IPS-NIHi11 (cell line): Measurements from ENCODE around the gene RNF40.
"Not testable (repeated sequence)": the region's sequence is repeated elsewhere in the genome, so short reads cannot be mapped to it uniquely, and the experiment has no call there.

Experiments used
- DNase-seq: peaks from one replicate; pipeline ENCODE4 v3.0.0; 2012; ENCODE audit warnings: mixed read lengths, low spot score

The RNF40 gene

DNA sequence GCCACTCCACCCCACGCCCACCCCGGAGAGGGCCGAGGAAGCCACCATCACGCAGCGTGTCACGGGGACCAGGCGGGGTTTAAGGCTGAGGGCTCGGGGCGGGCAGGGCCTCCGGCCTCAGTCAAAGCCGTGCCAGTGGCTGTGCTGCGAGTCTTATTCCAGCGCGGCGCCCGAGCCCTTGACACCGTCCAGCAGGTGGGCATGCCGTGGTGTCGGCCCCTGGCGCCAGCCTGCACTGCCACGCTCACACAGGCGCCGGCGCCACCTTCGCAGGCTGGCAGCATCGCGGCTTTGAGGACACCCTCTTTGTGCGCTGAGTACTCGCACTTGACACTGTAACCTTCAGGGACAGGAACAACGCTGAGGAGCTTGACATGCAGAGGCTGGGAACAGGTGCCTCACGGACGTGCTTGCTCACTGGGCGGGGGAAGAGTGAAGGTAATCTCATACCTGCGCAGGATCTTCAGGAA, 58.9 kb downstream of the RNF40 start:
- DNase-seq, result no peak

DNA sequence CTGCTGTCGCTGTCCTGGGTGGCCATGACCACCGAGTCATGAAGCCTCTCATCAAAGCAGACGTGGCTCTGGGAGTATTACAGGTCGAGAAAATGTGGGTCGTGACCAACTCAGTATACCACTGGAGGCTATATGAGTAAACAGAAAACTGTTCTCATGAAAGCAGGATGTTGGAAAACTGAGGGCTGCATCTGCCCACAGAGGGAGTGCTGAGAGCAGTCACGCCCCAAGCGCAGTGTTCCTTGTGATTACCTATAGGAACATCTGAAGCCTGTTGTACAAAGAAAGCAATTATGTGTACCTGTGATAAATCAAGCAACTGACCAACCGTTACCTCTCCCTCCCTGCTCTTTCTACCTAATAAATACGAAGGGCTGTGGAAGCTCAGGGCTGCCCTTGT, 59.3 kb downstream of the RNF40 start:
- DNase-seq, result not testable (repeated sequence)

DNA sequence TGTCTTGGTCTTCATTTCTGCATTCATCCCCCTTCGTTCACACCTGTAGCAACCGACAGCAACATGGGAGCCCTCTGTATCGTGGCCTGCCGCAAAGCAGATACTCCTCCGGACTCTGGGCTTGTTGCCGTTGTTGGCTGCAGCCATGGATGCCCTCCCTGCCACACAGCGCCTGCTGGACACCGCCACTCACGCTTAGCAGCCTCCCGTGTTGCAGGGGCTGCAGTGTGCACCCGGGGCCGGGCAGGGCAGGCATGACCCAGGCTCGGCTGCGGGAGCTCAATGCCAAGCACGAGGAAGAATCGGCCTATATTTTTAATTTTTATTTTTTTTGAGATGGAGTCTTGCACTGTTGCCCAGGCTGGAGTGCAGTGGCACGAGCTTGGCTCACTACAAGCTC, 59.8 kb downstream of the RNF40 start:
- DNase-seq, result no peak
